HCT116 (cell line): ENCODE results near the gene PGAP3. TPM values are rescaled to one million over a fixed set of nuclear protein-coding genes. Genes with fewer than 3 reads are reported as not detected.

ENCODE experiments used
- ATAC-seq: fragments of 200-7000 bp; cut with Tn5 transposase; 2 replicates; pipeline ENCODE4 v1.9.1; 2020; ENCODE audit warnings: mild to moderate bottlenecking, moderate library complexity
- BruUV-seq: library from RNA; stranded (reverse); fragments of 400-500 nt; replicated peaks from 2 replicates; lab custom pipeline; 2021; lab: Mats Ljungman, UMichigan
- CTCF ChIA-PET: fragments of 300-600 bp; sonication (Branson Sonifier 250); formaldehyde crosslinking; loops from one replicate; lab custom pipeline; 2021; ENCODE audit warnings: antibody characterized with exemption; lab: Charles Lee
- POLR2A ChIA-PET: fragments of 300-600, 350-600 bp; sonication (Branson Sonifier 250); formaldehyde crosslinking; loops from one replicate; lab custom pipeline; 2021; ENCODE audit warnings: antibody characterized with exemption; lab: Charles Lee
- RAD21 ChIA-PET, 2 experiments: fragments of 300-600 bp; sonication (Branson Sonifier 250); formaldehyde crosslinking; loops; one replicate each; lab custom pipeline; 2023; ENCODE audit warnings: low total read pairs in 2 of 2; ENCODE audit not compliant: uncharacterized antibody in 2 of 2, unreplicated experiment in 2 of 2, low non-redundant PET in 1 of 2; lab: Charles Lee
- DNase-seq: peaks from one replicate; pipeline ENCODE4 v3.0.0-alpha.2; 2010; ENCODE audit warnings: low read depth, low spot score
- H2AFZ ChIP-seq: fragments of 200-600 bp; shearing (Covaris generic), sonication (generic); 2 replicates; pipeline ENCODE4 v1.6.1; 2017; ENCODE audit warnings: low read depth, mixed run types, mixed read lengths, antibody characterized with exemption, low read length; ENCODE audit not compliant: poor library complexity, severe bottlenecking
- H3K27ac ChIP-seq: 2 replicates; pipeline ENCODE4 v1.5.1; 2012; ENCODE audit warnings: low read depth, low read length
- H3K27me3 ChIP-seq: fragments of 200-600 bp; sonication (generic); 2 replicates; pipeline ENCODE4 v1.6.1; 2016; ENCODE audit warnings: mixed run types, low read length, mixed read lengths; ENCODE audit not compliant: insufficient read depth
- H3K36me3 ChIP-seq, 2 experiments: fragments of 200-500 bp in 1 of 2; fragments of 200-600 bp in 1 of 2; sonication (Bioruptor generic) in 1 of 2; sonication (generic) in 1 of 2; 2 replicates each; pipeline versions ENCODE4 v1.5.1 to v1.6.1; 2014 to 2016; ENCODE audit warnings: low read length in 2 of 2, inconsistent platforms in 1 of 2, mixed read lengths in 1 of 2, mixed run types in 1 of 2; ENCODE audit not compliant: insufficient read depth in 2 of 2, control insufficient read depth in 1 of 2
- H3K4me1 ChIP-seq, 2 experiments: fragments of 200-600 bp in 1 of 2; sonication (generic) in 1 of 2; 2 replicates each; pipeline versions ENCODE4 v1.5.1 to v1.6.1; 2012 to 2017; ENCODE audit warnings: low read length in 2 of 2, inconsistent platforms in 1 of 2, mild to moderate bottlenecking in 1 of 2, mixed read lengths in 1 of 2, mixed run types in 1 of 2, moderate library complexity in 1 of 2; ENCODE audit not compliant: insufficient read depth in 2 of 2, control insufficient read depth in 1 of 2
- H3K4me2 ChIP-seq: fragments of 200-600 bp; sonication (generic); 2 replicates; pipeline ENCODE4 v1.6.1; 2017; ENCODE audit warnings: mixed run types, low read length, mixed read lengths
- H3K4me3 ChIP-seq, 2 experiments: fragments of 200-600 bp in 1 of 2; sonication (generic) in 1 of 2; replicated peaks in 1 of 2; 2 replicates each; pipeline ENCODE4 v1.5.1; 2011 to 2016; ENCODE audit warnings: low read length in 2 of 2, control low read depth in 1 of 2, low read depth in 1 of 2, mild to moderate bottlenecking in 1 of 2, mixed read lengths in 1 of 2, mixed run types in 1 of 2
- H3K79me2 ChIP-seq: fragments of 200-600 bp; sonication (generic); 2 replicates; pipeline ENCODE4 v1.6.1; 2017; ENCODE audit warnings: mild to moderate bottlenecking, mixed run types, low read length, moderate library complexity, mixed read lengths; ENCODE audit not compliant: insufficient read depth
- H3K9ac ChIP-seq: fragments of 200-600 bp; sonication (generic); 2 replicates; pipeline ENCODE4 v1.6.1; 2016; ENCODE audit warnings: low read length, mixed read lengths
- H3K9me2 ChIP-seq: fragments of 200-600 bp; sonication (generic), shearing (Covaris generic); 2 replicates; pipeline ENCODE4 v1.6.1; 2017; ENCODE audit warnings: mixed run types, mild to moderate bottlenecking, moderate library complexity; ENCODE audit not compliant: insufficient read depth
- H3K9me3 ChIP-seq, 2 experiments: fragments of 200-500 bp in 1 of 2; fragments of 200-600 bp in 1 of 2; sonication (Bioruptor generic) in 1 of 2; sonication (generic) in 1 of 2; 2 replicates each; pipeline ENCODE4 v1.6.1; 2014 to 2017; ENCODE audit warnings: low read length in 2 of 2, mixed read lengths in 2 of 2, inconsistent platforms in 1 of 2, low read depth in 1 of 2, mild to moderate bottlenecking in 1 of 2, mixed run types in 1 of 2, moderate library complexity in 1 of 2; ENCODE audit not compliant: control insufficient read depth in 1 of 2, insufficient read depth in 1 of 2
- H4K20me1 ChIP-seq: fragments of 200-600 bp; sonication (generic), shearing (Covaris generic); 2 replicates; pipeline ENCODE4 v1.6.1; 2017; ENCODE audit warnings: mixed run types, mild to moderate bottlenecking, moderate library complexity; ENCODE audit not compliant: insufficient read depth
- ATF3 ChIP-seq: IDR thresholded peaks from 2 replicates; pipeline ENCODE4 v1.6.1; 2012
- CEBPB ChIP-seq: IDR thresholded peaks from 2 replicates; pipeline ENCODE4 v1.6.1; 2012; ENCODE audit warnings: low read depth
- EGR1 ChIP-seq: IDR thresholded peaks from 2 replicates; pipeline ENCODE4 v1.6.1; 2012; ENCODE audit warnings: low read depth
- ELF1 ChIP-seq: IDR thresholded peaks from 2 replicates; pipeline ENCODE4 v1.6.1; 2012; ENCODE audit warnings: low read depth, borderline replicate concordance
- JUND ChIP-seq: IDR thresholded peaks from 2 replicates; pipeline ENCODE4 v1.6.1; 2012
- POLR2A ChIP-seq: IDR thresholded peaks from 2 replicates; pipeline ENCODE4 v1.7.0; 2011; ENCODE audit warnings: borderline replicate concordance; ENCODE audit not compliant: insufficient read depth, insufficient read length; ENCODE audit errors: extremely low read depth
- RAD21 ChIP-seq: IDR thresholded peaks from 2 replicates; pipeline ENCODE4 v1.6.1; 2012; ENCODE audit warnings: low read depth, mild to moderate bottlenecking
- TCF7L2 ChIP-seq: IDR thresholded peaks from 2 replicates; pipeline ENCODE4 v1.7.0; 2011; ENCODE audit warnings: borderline replicate concordance, inconsistent platforms; ENCODE audit not compliant: insufficient read depth, insufficient read length; ENCODE audit errors: extremely low read depth
- ZBTB33 ChIP-seq: IDR thresholded peaks from 2 replicates; pipeline ENCODE4 v1.6.1; 2011; ENCODE audit warnings: mild to moderate bottlenecking, low read length, moderate library complexity; ENCODE audit not compliant: insufficient replicate concordance; ENCODE audit errors: extremely low read depth
- intact Hi-C: fragments of 100-400 bp; cut with micrococcal nuclease; formaldehyde crosslinking; loops from 2 replicates; pipeline ENCODE4 v1.10.0; 2022
- total RNA-seq: library from RNA; stranded (reverse); gene quantifications from one replicate; pipeline ENCODE4 v1.2.1, GENCODE V29; 2021; ENCODE audit not compliant: unreplicated experiment
- TF ChIP-seq, protein P1 (sequence below): IDR thresholded peaks from 2 replicates; pipeline ENCODE4 v1.6.1; 2012

PGAP3 gene
- total RNA-seq, 1 experiment from 2014 or later: 15.2 TPM

- Histone ChIP-seq H3K79me2 (no peaks in the 10 kb centered on the region), H2AFZ (no peak overlapping the region), H3K4me2 (no peak overlapping the region), H3K9me2 (no peaks in the 10 kb centered on the region), H3K4me3 (no peak overlapping the region), H4K20me1 (no peaks in the 10 kb centered on the region), H3K27me3 (no peaks in the 10 kb centered on the region), H3K36me3 (peaks cover 0 to 23% of the 10 kb centered on the region in 2 experiments; a peak in 3 of 4 replicates), H3K9me3 (no peaks in the 10 kb centered on the region), H3K4me1 (no peaks in the 10 kb centered on the region), H3K27ac (no peak overlapping the region), H3K9ac (no peak overlapping the region)
- intact Hi-C loops: no loop called here
- BruUV-seq: no TSS peak
- DNase-seq (no peak), ATAC-seq (no peak)
- POLR2A ChIA-PET: no interaction called here
- CTCF ChIA-PET: interaction anchor here (2.1 kb wide), 1 partner anchor 13 kb away, joined by 4 read pairs; no protein-coding TSS in a partner anchor
- RAD21 ChIA-PET: no interaction called here
- TF ChIP-seq RAD21 (no peak), POLR2A (no peak)
- TF ChIP-seq, protein P1, sequence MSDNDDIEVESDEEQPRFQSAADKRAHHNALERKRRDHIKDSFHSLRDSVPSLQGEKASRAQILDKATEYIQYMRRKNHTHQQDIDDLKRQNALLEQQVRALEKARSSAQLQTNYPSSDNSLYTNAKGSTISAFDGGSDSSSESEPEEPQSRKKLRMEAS: no peak
Measured at GRCh38 chr17:39716073-39716818, 28.4 kb upstream of the PGAP3 start.

DNA sequence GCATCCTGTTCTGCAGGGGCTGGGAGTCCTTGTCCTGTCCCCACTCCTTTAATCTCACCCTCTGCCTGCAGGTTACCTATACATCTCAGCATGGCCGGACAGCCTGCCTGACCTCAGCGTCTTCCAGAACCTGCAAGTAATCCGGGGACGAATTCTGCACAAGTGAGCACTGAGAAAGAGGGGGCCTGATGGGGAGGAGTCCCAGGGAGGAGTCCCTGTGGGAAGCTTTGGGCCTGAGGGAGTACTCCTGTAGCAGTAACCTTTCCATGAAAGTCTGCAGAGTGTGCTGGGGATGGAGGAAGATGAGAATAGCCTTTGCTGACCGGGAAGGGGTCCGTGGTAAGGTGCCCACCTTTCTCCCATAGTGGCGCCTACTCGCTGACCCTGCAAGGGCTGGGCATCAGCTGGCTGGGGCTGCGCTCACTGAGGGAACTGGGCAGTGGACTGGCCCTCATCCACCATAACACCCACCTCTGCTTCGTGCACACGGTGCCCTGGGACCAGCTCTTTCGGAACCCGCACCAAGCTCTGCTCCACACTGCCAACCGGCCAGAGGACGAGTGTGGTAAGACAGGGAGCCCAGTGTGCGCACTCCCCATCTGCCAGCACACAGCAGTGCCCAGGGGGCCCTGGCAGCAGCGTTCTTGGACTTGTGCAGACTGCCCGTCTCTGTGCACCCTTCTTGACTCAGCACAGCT is 27.7 kb upstream of the PGAP3 start:
- Histone ChIP-seq H3K4me3 (no peak overlapping the region), H3K9ac (no peak overlapping the region), H3K9me3 (no peaks in the 10 kb centered on the region), H2AFZ (no peak overlapping the region), H3K4me2 (no peak overlapping the region), H3K36me3 (peaks cover 0 to 23% of the 10 kb centered on the region in 2 experiments; a peak in 3 of 4 replicates), H4K20me1 (no peaks in the 10 kb centered on the region), H3K27me3 (no peaks in the 10 kb centered on the region), H3K9me2 (no peaks in the 10 kb centered on the region), H3K79me2 (no peaks in the 10 kb centered on the region), H3K4me1 (no peaks in the 10 kb centered on the region), H3K27ac (no peak overlapping the region)
- no peak for DNase-seq
- no TSS peak for BruUV-seq
- intact Hi-C loops: no loop called here
- RAD21 ChIA-PET: no interaction called here
- TF ChIP-seq CEBPB: no peak
- no peak for TF ChIP-seq EGR1
- TF ChIP-seq ATF3: no peak
- no peak for TF ChIP-seq JUND
- no peak for TF ChIP-seq ZBTB33
- TF ChIP-seq ELF1: no peak
- no peak for TF ChIP-seq TCF7L2
- ATAC-seq: no peak
- CTCF ChIA-PET: interaction anchor here (2.1 kb wide), 1 partner anchor 14 kb away, joined by 4 read pairs; no protein-coding TSS in a partner anchor
- POLR2A ChIA-PET: no interaction called here
